A549 (cell line): ENCODE data around the gene FMNL2. TPM values are rescaled to one million over a fixed set of nuclear protein-coding genes. Genes with fewer than 3 reads are reported as not detected.

ENCODE experiments used
- ATAC-seq, 2 experiments: fragments of 200-7000 bp in 1 of 2; fragments of >200 bp in 1 of 2; cut with Nextera tagmentation in 1 of 2; cut with Tn5 transposase in 1 of 2; 3 replicates each; pipeline versions ENCODE4 v1.8.0 to v1.9.1; 2018 to 2020; ENCODE audit warnings: mild to moderate bottlenecking in 1 of 2, moderate library complexity in 1 of 2
- CTCF ChIA-PET: fragments of 300-600 bp; sonication (Branson Sonifier 250); formaldehyde crosslinking; extraction: SDS; loops from one replicate; lab custom pipeline; 2021; ENCODE audit warnings: antibody characterized with exemption, inconsistent platforms; lab: Yijun Ruan, JAX
- POLR2A ChIA-PET: fragments of 350-600 bp; formaldehyde crosslinking; extraction: SDS; loops from one replicate; lab custom pipeline; 2021; ENCODE audit warnings: antibody characterized with exemption, inconsistent platforms; lab: Yijun Ruan, JAX
- DNase-seq, 2 experiments: peaks; one replicate each; pipeline versions ENCODE4 v3.0.0 to v3.0.0-alpha.2; 2011 to 2016; ENCODE audit warnings: low read depth in 1 of 2, low spot score in 1 of 2
- FAIRE-seq: peaks from 2 replicates; lab custom pipeline; 2011; peaks lifted over from hg19 to GRCh38; lab: Jason Lieb, UNC
- H3K27ac ChIP-seq, 2 experiments: fragments of >200 bp; sonication (Bioruptor Twin); formaldehyde crosslinking; 3 replicates each; pipeline ENCODE4 v1.5.1; 2016 to 2017
- H3K4me1 ChIP-seq: fragments of >200 bp; sonication (Bioruptor Twin); formaldehyde crosslinking; 3 replicates; pipeline ENCODE4 v1.6.1; 2016
- H3K4me2 ChIP-seq: fragments of >200 bp; sonication (Bioruptor Twin); formaldehyde crosslinking; 3 replicates; pipeline ENCODE4 v1.6.1; 2016
- H3K4me3 ChIP-seq: fragments of >200 bp; sonication (Bioruptor Twin); formaldehyde crosslinking; 3 replicates; pipeline ENCODE4 v1.5.1; 2016
- H3K9me3 ChIP-seq: fragments of >200 bp; sonication (Bioruptor Twin); formaldehyde crosslinking; 3 replicates; pipeline ENCODE4 v1.6.1; 2016
- BHLHE40 ChIP-seq: IDR thresholded peaks from 2 replicates; pipeline ENCODE4 v1.6.1; 2012; ENCODE audit warnings: low read depth, low read length, inconsistent platforms
- CEBPB ChIP-seq, 2 experiments: fragments of >200 bp in 1 of 2; sonication (Bioruptor Twin) in 1 of 2; formaldehyde crosslinking in 1 of 2; IDR thresholded peaks; 2 replicates each; pipeline ENCODE4 v1.6.1; 2012 to 2016
- CHD4 ChIP-seq: fragments of 200-600 bp; sonication (generic); IDR thresholded peaks from 2 replicates; pipeline ENCODE4 v1.6.1; 2016; ENCODE audit warnings: antibody characterized with exemption, mild to moderate bottlenecking, borderline replicate concordance
- EHMT2 ChIP-seq: fragments of 200-600 bp; sonication (generic); IDR thresholded peaks from 2 replicates; pipeline ENCODE4 v1.6.1; 2016; ENCODE audit warnings: antibody characterized with exemption, low read depth, mild to moderate bottlenecking, moderate library complexity
- EP300 ChIP-seq, 2 experiments: fragments of >200 bp; sonication (Bioruptor Twin); formaldehyde crosslinking; IDR thresholded peaks; 2 replicates in 1 of 2; 3 replicates in 1 of 2; pipeline ENCODE4 v1.6.1; 2016 to 2017
- FOSB ChIP-seq: fragments of 250-450 bp; sonication (Bioruptor Pico); IDR thresholded peaks from 2 replicates; pipeline ENCODE4 v1.5.0; 2020; ENCODE audit warnings: mild to moderate bottlenecking, moderate library complexity
- FOXS1 ChIP-seq: fragments of 250-450 bp; sonication (Bioruptor Pico); IDR thresholded peaks from 2 replicates; pipeline ENCODE4 v1.5.0; 2020; ENCODE audit warnings: mild to moderate bottlenecking, moderate library complexity
- GATA3 ChIP-seq: IDR thresholded peaks from 2 replicates; pipeline ENCODE4 v1.6.1; 2012; ENCODE audit warnings: borderline replicate concordance
- HDAC2 ChIP-seq: fragments of 200-600 bp; sonication (generic); IDR thresholded peaks from 2 replicates; pipeline ENCODE4 v1.6.1; 2016
- HOXB5 ChIP-seq: fragments of 250-450 bp; sonication (Bioruptor Pico); IDR thresholded peaks from 2 replicates; pipeline ENCODE4 v1.5.0; 2020; ENCODE audit warnings: mild to moderate bottlenecking, moderate library complexity
- JUNB ChIP-seq: fragments of >200 bp; sonication (Bioruptor Twin); formaldehyde crosslinking; IDR thresholded peaks from 2 replicates; pipeline ENCODE4 v1.6.1; 2016
- MAX ChIP-seq: IDR thresholded peaks from 2 replicates; pipeline ENCODE4 v1.6.1; 2012
- NPAS2 ChIP-seq: fragments of 250-450 bp; sonication (Bioruptor Pico); IDR thresholded peaks from 2 replicates; pipeline ENCODE4 v1.8.0; 2022; ENCODE audit warnings: mild to moderate bottlenecking, moderate library complexity, borderline replicate concordance
- POLR2A ChIP-seq: IDR thresholded peaks from 2 replicates; pipeline ENCODE4 v1.6.1; 2012; ENCODE audit warnings: mild to moderate bottlenecking, low read length
- RAD21 ChIP-seq, 2 experiments: fragments of >200 bp in 1 of 2; sonication (Bioruptor Twin) in 1 of 2; formaldehyde crosslinking in 1 of 2; IDR thresholded peaks in 1 of 2; conservative IDR thresholded peaks in 1 of 2; 2 replicates in 1 of 2; 3 replicates in 1 of 2; pipeline ENCODE4 v1.6.1; 2012 to 2018; ENCODE audit warnings: inconsistent platforms in 1 of 2
- RCOR1 ChIP-seq: fragments of 150-350 bp; IDR thresholded peaks from 2 replicates; pipeline ENCODE4 v1.6.1; 2014; ENCODE audit warnings: antibody characterized with exemption, low read length, low read depth
- TFCP2L1 ChIP-seq: fragments of 250-450 bp; sonication (Bioruptor Pico); IDR thresholded peaks from 2 replicates; pipeline ENCODE4 v1.5.0; 2021; ENCODE audit warnings: mild to moderate bottlenecking
- ZFP36 ChIP-seq: fragments of 450-650 bp; IDR thresholded peaks from 2 replicates; pipeline ENCODE4 v1.6.1; 2014; ENCODE audit warnings: borderline replicate concordance; ENCODE audit not compliant: partially characterized antibody
- WGBS: methylation state at CpG from one replicate; pipeline ENCODE4 v1.1.6; 2017; ENCODE audit errors: missing lambda C conversion rate; 5-methylcytosine and 5-hydroxymethylcytosine counted together
- polyA plus RNA-seq, 4 experiments: library from polyadenylated mRNA; depleted of rRNA in 3 of 4; stranded (reverse); fragments of >200 nt; fragmentation: RNase III in 1 of 4; extraction: RNeasy Plus Mini Kit Qiagen cat#74134 plus additional on column Dnase treatment in 1 of 4; gene quantifications; 2 replicates in 3 of 4; 3 replicates in 1 of 4; pipeline ENCODE4 v1.2.3, GENCODE V29; 2011 to 2017
- TF ChIP-seq, protein P1 (sequence below): fragments of >200 bp; sonication (Bioruptor Twin); formaldehyde crosslinking; IDR thresholded peaks from 3 replicates; pipeline ENCODE4 v1.5.1; 2016
- TF ChIP-seq, protein P2 (sequence below): fragments of >200 bp; sonication (Bioruptor Twin); formaldehyde crosslinking; IDR thresholded peaks from 3 replicates; pipeline ENCODE4 v1.6.1; 2016
- TF ChIP-seq, protein P3 (sequence below): fragments of 250-450 bp; sonication (Bioruptor Pico); IDR thresholded peaks from 2 replicates; pipeline ENCODE4 v1.5.0; 2020; ENCODE audit warnings: low read depth, mild to moderate bottlenecking, moderate library complexity

Gene FMNL2
- polyA plus RNA-seq, 2 of the 4 experiments (the other 2 are of a cell fraction): 27.9 to 36.5 TPM

DNA sequence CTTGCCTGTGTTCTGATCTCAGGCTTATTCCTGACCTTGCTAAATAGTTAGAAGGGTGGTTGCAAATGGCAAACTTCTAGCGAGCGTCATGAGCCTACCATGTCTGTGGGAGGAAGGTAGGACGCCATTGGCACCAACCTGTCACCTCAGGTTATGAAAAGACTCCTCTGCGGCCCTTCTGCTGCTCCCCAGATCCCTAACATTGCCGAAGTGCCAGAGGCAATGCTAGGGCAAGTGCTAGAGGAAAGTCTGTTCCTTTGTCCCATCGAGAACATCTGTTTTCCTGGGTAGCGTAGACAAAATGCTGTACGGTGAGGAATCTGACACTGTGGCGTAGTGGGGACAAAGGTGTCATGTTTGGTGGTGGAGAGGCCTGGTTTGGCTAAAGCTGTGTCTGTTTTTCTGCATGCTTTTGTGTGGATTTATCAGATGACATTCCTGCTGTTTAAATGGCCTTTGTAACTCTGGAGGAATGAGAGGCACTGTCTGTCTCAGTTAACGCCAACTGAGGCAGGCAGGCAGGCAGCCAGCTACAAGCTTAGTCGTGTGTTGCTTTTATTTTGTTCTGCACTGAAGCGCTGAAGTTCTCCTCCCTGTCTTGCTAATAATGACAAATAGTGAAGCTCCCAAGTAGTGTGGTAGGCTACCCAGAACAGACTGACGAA lies 288.2 kb downstream of the FMNL2 start:
- POLR2A ChIA-PET: no interaction called here
- no peak for ATAC-seq
- no peak for DNase-seq
- no peak overlapping the region for H3K4me2 ChIP-seq
- no peak overlapping the region for H3K27ac ChIP-seq
- H3K9me3 ChIP-seq: no peaks in the 10 kb centered on the region
- 90% methylated on average over 13 of the region's 13 CpGs for WGBS
- H3K4me3 ChIP-seq: no peak overlapping the region
- CTCF ChIA-PET: interaction anchor here (4.2 kb wide), 1 partner anchor 12 kb away, joined by 26 read pairs; no protein-coding TSS in a partner anchor
- TF ChIP-seq RCOR1 (no peak), GATA3 (no peak), HDAC2 (no peak), EP300 (IDR thresholded peaks at IDR 0.05) (no peak), JUNB (no peak), NPAS2 (CRISPR knock-in tag) (no peak), EHMT2 (no peak), FOSB (CRISPR knock-in tag) (no peak), RAD21 (conservative IDR thresholded peaks at IDR 0.05 in 1 of 2, IDR thresholded peaks at IDR 0.05 in 1 of 2) (no peak), POLR2A (no peak), CHD4 (no peak)
- TF ChIP-seq, protein P1, sequence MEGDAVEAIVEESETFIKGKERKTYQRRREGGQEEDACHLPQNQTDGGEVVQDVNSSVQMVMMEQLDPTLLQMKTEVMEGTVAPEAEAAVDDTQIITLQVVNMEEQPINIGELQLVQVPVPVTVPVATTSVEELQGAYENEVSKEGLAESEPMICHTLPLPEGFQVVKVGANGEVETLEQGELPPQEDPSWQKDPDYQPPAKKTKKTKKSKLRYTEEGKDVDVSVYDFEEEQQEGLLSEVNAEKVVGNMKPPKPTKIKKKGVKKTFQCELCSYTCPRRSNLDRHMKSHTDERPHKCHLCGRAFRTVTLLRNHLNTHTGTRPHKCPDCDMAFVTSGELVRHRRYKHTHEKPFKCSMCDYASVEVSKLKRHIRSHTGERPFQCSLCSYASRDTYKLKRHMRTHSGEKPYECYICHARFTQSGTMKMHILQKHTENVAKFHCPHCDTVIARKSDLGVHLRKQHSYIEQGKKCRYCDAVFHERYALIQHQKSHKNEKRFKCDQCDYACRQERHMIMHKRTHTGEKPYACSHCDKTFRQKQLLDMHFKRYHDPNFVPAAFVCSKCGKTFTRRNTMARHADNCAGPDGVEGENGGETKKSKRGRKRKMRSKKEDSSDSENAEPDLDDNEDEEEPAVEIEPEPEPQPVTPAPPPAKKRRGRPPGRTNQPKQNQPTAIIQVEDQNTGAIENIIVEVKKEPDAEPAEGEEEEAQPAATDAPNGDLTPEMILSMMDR: no peak
- H3K4me1 ChIP-seq: no peaks in the 10 kb centered on the region
- no peak for FAIRE-seq

- POLR2A ChIA-PET: no interaction called here
- Histone ChIP-seq H3K4me3 (no peak overlapping the region), H3K4me2 (no peak overlapping the region), H3K9me3 (no peaks in the 10 kb centered on the region), H3K4me1 (no peaks in the 10 kb centered on the region), H3K27ac (no peak overlapping the region)
- no peak for DNase-seq
- TF ChIP-seq MAX (no peak), TFCP2L1 (CRISPR knock-in tag) (no peak)
- TF ChIP-seq, protein P2, sequence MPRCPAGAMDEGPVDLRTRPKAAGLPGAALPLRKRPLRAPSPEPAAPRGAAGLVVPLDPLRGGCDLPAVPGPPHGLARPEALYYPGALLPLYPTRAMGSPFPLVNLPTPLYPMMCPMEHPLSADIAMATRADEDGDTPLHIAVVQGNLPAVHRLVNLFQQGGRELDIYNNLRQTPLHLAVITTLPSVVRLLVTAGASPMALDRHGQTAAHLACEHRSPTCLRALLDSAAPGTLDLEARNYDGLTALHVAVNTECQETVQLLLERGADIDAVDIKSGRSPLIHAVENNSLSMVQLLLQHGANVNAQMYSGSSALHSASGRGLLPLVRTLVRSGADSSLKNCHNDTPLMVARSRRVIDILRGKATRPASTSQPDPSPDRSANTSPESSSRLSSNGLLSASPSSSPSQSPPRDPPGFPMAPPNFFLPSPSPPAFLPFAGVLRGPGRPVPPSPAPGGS: no peak
- ATAC-seq: no peak
- 90% methylated on average over 1 of the region's 2 CpGs for WGBS
- CTCF ChIA-PET: interaction anchor here (0.7 to 4.2 kb wide), 3 partner anchors 12 to 447 kb away, joined by 3 to 26 read pairs (median 3); no protein-coding TSS in a partner anchor
- FAIRE-seq: no peak
Observed at GRCh38 chr2:152623775-152624174, 288.8 kb downstream of the FMNL2 start.

DNA sequence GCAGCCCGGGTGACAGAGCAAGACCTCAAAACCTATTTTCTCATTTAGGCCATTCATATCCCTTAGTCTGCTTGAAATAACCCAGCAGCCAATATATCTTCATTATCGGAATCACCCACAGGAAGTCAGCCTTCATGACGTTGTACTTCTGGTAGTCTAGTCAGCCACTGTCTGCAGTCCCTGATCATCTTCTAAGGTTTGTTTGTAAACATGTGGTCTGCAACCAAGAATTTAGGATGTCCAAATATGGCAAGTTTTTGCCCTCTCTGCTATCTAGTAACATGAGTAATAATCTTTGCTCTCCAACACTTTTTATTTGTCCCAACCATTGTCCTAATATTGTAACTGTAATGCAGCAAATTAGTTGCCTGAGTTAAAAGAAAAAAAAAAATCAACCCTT lies 289.8 kb downstream of the FMNL2 start:
- Histone ChIP-seq H3K4me3 (no peak overlapping the region), H3K27ac (no peak overlapping the region), H3K4me1 (no peaks in the 10 kb centered on the region), H3K4me2 (no peak overlapping the region), H3K9me3 (no peaks in the 10 kb centered on the region)
- no peak for ATAC-seq
- CTCF ChIA-PET: interaction anchor here (0.7 to 4.2 kb wide), 3 partner anchors 11 to 435 kb away, joined by 3 to 26 read pairs (median 3); no protein-coding TSS in a partner anchor
- POLR2A ChIA-PET: no interaction called here
- TF ChIP-seq EP300 (IDR thresholded peaks at IDR 0.05) (no peak), BHLHE40 (no peak), NPAS2 (CRISPR knock-in tag) (no peak), ZFP36 (no peak), CEBPB (IDR thresholded peaks at IDR 0.05) (no peak), FOXS1 (no peak), RCOR1 (no peak), HOXB5 (no peak), EHMT2 (no peak)
- TF ChIP-seq, protein P3, sequence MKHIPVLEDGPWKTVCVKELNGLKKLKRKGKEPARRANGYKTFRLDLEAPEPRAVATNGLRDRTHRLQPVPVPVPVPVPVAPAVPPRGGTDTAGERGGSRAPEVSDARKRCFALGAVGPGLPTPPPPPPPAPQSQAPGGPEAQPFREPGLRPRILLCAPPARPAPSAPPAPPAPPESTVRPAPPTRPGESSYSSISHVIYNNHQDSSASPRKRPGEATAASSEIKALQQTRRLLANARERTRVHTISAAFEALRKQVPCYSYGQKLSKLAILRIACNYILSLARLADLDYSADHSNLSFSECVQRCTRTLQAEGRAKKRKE: no peak
- DNase-seq: no peak
- 91% methylated on average over 3 of the region's 3 CpGs for WGBS
- FAIRE-seq: no peak
